Uterus (tissue), 4 donors: ENCODE measurements around the gene TRAK2. TPM values are rescaled to one million over a fixed set of nuclear protein-coding genes. Genes with fewer than 3 reads are reported as not detected.
A peak's percentile ranks its signal among the peaks of the same experiment; 100 is the strongest.
"Not testable (repeated sequence)": the region's sequence is repeated elsewhere in the genome, so short reads cannot be mapped to it uniquely, and the experiment has no call there.

Experiments
- DNase-seq, 2 donors: peaks; one replicate each; pipeline ENCODE4 v3.0.0-alpha.2; 2019 to 2020
- H3K27ac ChIP-seq, 2 donors: fragments of 200-600 bp; sonication (generic); 1 replicate in 1 of 2; 2 replicates in 1 of 2; pipeline ENCODE4 v1.5.1; 2016 to 2018
- H3K27me3 ChIP-seq, 2 donors: fragments of 200-600 bp; sonication (generic); one replicate each; pipeline ENCODE4 v1.5.1; 2018 to 2019; ENCODE audit warnings: control low read depth in 1 of 2
- H3K36me3 ChIP-seq, 2 donors: fragments of 200-600 bp; sonication (generic); one replicate each; pipeline ENCODE4 v1.5.1; 2019; ENCODE audit warnings: control low read depth in 1 of 2
- H3K4me1 ChIP-seq, 2 donors: fragments of 200-600 bp; sonication (generic); one replicate each; pipeline ENCODE4 v1.5.1; 2018 to 2019; ENCODE audit warnings: control low read depth in 1 of 2
- H3K4me3 ChIP-seq, 2 donors: fragments of 200-600 bp; sonication (generic); 1 replicate in 1 of 2; 2 replicates in 1 of 2; pipeline ENCODE4 v1.5.1; 2018 to 2019; ENCODE audit warnings: mild to moderate bottlenecking in 1 of 2
- H3K9me3 ChIP-seq, 2 donors: fragments of 200-600 bp; sonication (generic); one replicate each; pipeline ENCODE4 v1.5.1; 2019; ENCODE audit warnings: control low read depth in 1 of 2
- POLR2A ChIP-seq, 2 donors: fragments of 450-650 bp; IDR thresholded peaks; one replicate each; pipeline ENCODE4 v1.6.1; 2016; ENCODE audit warnings: antibody characterized with exemption in 2 of 2, mild to moderate bottlenecking in 1 of 2, moderate library complexity in 1 of 2
- intact Hi-C: fragments of 100-400 bp; cut with DNase I; formaldehyde crosslinking; loops from one replicate; pipeline ENCODE4 v1.15.1; 2023; ENCODE audit warnings: low total_unique reads
- total RNA-seq, 4 donors: library from RNA; depleted of rRNA in 3 of 4; stranded (reverse); fragments of >200 nt in 3 of 4; gene quantifications; one replicate each; pipeline versions ENCODE4 v1.1.0 to v1.2.4, GENCODE V29; 2014 to 2023
- TF ChIP-seq, protein P1 (sequence below), 4 experiments: fragments of 200-600 bp in 2 of 4; fragments of 450-650 bp in 2 of 4; sonication (generic) in 2 of 4; IDR thresholded peaks; one replicate each; pipeline ENCODE4 v1.5.1; 2016 to 2019; ENCODE audit warnings: antibody characterized with exemption in 4 of 4, mild to moderate bottlenecking in 2 of 4, moderate library complexity in 1 of 4
- donor health status: DM: yes; HTN: yes; CAD: no.

The TRAK2 gene
- total RNA-seq, 4 donors from 2014 or later, result 31.8 to 54.9 (median 38.2) TPM

DNA sequence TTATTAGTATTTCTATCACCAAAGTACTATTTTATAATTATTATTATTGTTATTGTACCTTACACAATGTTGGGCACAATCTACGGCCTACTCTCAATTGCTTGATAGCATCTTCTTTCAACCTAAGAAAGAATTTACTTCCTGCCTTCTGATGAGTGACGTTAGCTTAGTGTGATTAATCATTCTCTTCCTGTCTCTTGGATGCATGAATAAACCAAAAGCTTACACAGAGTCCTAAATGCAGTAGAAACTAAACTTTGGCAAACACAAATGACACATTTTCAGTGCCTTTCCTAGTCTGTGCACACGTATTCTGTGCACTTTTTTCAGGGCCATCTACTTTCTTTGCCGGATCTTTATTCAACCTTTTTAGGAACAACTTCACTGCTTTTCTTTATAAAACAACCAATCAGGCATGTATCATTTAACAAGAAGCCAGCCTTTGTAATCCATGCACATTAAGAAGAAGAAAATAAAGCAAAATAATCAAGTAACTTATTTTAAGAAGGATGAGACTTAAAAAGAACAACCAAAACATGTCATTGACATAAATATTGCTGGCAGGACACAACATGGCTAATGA is 19.1 kb downstream of the TRAK2 start:
- Histone ChIP-seq H3K27me3 (no peaks in the 10 kb centered on the region), H3K9me3 (no peaks in the 10 kb centered on the region), H3K36me3 (no peaks in the 10 kb centered on the region), H3K27ac (peak overlapping the region; percentile 6 to 61), H3K4me1 (peaks cover 4 to 12% of the 10 kb centered on the region in 2 donors), H3K4me3 (no peak overlapping the region)
- DNase-seq, result no peak
- TF ChIP-seq POLR2A (IDR thresholded peaks at IDR 0.05), result no peak
- TF ChIP-seq, protein P1, sequence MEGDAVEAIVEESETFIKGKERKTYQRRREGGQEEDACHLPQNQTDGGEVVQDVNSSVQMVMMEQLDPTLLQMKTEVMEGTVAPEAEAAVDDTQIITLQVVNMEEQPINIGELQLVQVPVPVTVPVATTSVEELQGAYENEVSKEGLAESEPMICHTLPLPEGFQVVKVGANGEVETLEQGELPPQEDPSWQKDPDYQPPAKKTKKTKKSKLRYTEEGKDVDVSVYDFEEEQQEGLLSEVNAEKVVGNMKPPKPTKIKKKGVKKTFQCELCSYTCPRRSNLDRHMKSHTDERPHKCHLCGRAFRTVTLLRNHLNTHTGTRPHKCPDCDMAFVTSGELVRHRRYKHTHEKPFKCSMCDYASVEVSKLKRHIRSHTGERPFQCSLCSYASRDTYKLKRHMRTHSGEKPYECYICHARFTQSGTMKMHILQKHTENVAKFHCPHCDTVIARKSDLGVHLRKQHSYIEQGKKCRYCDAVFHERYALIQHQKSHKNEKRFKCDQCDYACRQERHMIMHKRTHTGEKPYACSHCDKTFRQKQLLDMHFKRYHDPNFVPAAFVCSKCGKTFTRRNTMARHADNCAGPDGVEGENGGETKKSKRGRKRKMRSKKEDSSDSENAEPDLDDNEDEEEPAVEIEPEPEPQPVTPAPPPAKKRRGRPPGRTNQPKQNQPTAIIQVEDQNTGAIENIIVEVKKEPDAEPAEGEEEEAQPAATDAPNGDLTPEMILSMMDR (IDR thresholded peaks at IDR 0.05), result no peak
- intact Hi-C loops, result no loop called here

DNA sequence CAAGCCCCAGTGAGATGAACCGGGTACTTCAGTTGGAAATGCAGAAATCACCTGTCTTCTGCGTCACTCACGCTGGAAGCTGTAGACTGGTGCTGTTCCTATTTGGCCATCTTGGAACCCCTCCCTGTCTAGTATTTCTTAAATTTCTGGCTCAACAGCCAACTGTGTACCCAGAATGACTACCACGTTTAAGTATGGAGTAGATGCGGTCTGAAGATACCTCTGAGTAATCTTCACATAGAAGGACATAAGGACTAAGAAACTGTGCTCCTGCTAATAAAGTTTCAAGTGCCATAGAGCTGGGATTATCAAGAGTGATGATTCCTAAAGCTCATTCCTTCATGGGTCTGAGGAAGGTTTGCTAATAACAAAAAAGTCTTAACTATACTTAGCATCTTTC is 20.4 kb downstream of the TRAK2 start:
- no peak overlapping the region for H3K27ac ChIP-seq
- H3K36me3 ChIP-seq, result no peaks in the 10 kb centered on the region
- DNase-seq, result no peak
- H3K4me1 ChIP-seq, result peaks cover 4 to 12% of the 10 kb centered on the region in 2 donors
- TF ChIP-seq, protein P1 (IDR thresholded peaks at IDR 0.05), result no peak
- no peak for TF ChIP-seq POLR2A (IDR thresholded peaks at IDR 0.05)
- intact Hi-C loops, result no loop called here
- no peaks in the 10 kb centered on the region for H3K9me3 ChIP-seq
- no peak overlapping the region for H3K4me3 ChIP-seq
- no peaks in the 10 kb centered on the region for H3K27me3 ChIP-seq

- H3K27me3 ChIP-seq, DNase-seq, H3K36me3 ChIP-seq, H3K27ac ChIP-seq, H3K9me3 ChIP-seq, H3K4me3 ChIP-seq, intact Hi-C loops: not testable (repeated sequence)
- H3K4me1 ChIP-seq, result peaks cover 4 to 12% of the 10 kb centered on the region in 2 donors
Observed at GRCh38 chr2:201430322-201430721, 20.9 kb downstream of the TRAK2 start.

DNA sequence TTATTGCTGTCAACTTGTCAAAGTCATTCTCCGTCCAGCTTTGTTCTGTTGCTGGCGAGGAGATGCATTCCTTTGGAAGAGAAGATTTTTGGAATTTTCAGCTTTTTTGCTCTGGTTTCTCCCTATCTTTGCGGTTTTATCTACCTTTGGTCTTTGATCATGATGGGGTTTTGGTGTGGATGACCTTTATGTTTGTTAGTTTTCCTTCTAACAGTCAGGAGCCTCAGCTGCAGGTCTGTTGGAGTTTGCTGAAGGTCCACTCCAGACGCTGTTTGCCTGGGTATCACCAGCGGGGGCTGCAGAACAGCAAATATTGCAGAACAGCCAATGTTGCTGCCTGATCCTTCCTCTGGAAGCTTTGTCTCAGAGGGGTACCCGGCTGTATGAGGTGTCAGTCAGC is 21.4 kb downstream of the TRAK2 start:
- H3K4me3 ChIP-seq, intact Hi-C loops, H3K27me3 ChIP-seq, H3K27ac ChIP-seq, DNase-seq, H3K36me3 ChIP-seq, H3K9me3 ChIP-seq: not testable (repeated sequence)
- peaks cover 4 to 12% of the 10 kb centered on the region in 2 donors for H3K4me1 ChIP-seq

GRCh38 chr2:201428366-201428765 is 22.9 kb downstream of the TRAK2 start:
- H3K27me3 ChIP-seq, H3K4me3 ChIP-seq, DNase-seq, H3K4me1 ChIP-seq, H3K27ac ChIP-seq, intact Hi-C loops, H3K36me3 ChIP-seq, H3K9me3 ChIP-seq: not testable (repeated sequence)

DNA sequence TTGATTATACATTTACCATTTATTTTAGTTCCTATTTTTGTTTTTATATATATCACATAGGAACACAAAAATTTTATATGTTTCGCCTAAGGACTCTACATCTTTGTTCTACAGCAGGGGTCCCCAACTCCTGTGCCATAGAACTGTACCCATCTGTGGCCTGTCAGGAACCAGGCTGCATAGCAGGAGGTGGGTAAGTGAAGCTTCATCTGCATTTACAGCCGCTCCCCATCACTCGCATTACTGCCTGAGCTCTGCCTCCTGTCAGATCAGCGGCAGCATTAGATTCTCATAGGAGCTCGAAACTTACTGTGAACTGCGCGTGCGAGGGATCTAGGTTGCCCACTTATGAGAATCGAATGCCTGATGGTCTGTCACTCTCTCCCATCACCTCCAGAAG is 25.3 kb downstream of the TRAK2 start:
- TF ChIP-seq, protein P1 (IDR thresholded peaks at IDR 0.05), result no peak
- no peak for TF ChIP-seq POLR2A (IDR thresholded peaks at IDR 0.05)
- no peaks in the 10 kb centered on the region for H3K27me3 ChIP-seq
- H3K27ac ChIP-seq, result no peak overlapping the region
- H3K4me3 ChIP-seq, result no peak overlapping the region
- no peaks in the 10 kb centered on the region for H3K9me3 ChIP-seq
- DNase-seq, result no peak
- no peaks in the 10 kb centered on the region for H3K36me3 ChIP-seq
- no peaks in the 10 kb centered on the region for H3K4me1 ChIP-seq
- intact Hi-C loops, result no loop called here
